IPS-18a (cell line): ENCODE measurements around the gene GRAPL.
"Not testable (repeated sequence)": the region's sequence is repeated elsewhere in the genome, so short reads cannot be mapped to it uniquely, and the experiment has no call there.

Experiments
- H3K27ac ChIP-seq: one replicate; pipeline ENCODE4 v1.5.1; 2013; ENCODE audit warnings: low read length
- H3K27me3 ChIP-seq: one replicate; pipeline ENCODE4 v1.6.1; 2013; ENCODE audit warnings: mild to moderate bottlenecking, low read length; ENCODE audit not compliant: control insufficient read depth, insufficient read depth
- H3K36me3 ChIP-seq: one replicate; pipeline ENCODE4 v1.6.1; 2013; ENCODE audit warnings: low read depth, low read length; ENCODE audit not compliant: control insufficient read depth
- H3K4me1 ChIP-seq: one replicate; pipeline ENCODE4 v1.6.1; 2013; ENCODE audit warnings: low read depth, low read length; ENCODE audit not compliant: control insufficient read depth
- H3K4me3 ChIP-seq: one replicate; pipeline ENCODE4 v1.5.1; 2013; ENCODE audit warnings: low read length
- H3K9ac ChIP-seq: one replicate; pipeline ENCODE4 v1.6.1; 2013; ENCODE audit warnings: mild to moderate bottlenecking, low read length, moderate library complexity
- H3K9me3 ChIP-seq: one replicate; pipeline ENCODE4 v1.6.1; 2013; ENCODE audit warnings: low read depth, low read length; ENCODE audit not compliant: control insufficient read depth

The GRAPL gene

GRCh38 chr17:19112459-19112826 lies 14.9 kb upstream of the GRAPL start:
- H3K27me3 ChIP-seq, H3K4me1 ChIP-seq, H3K36me3 ChIP-seq, H3K27ac ChIP-seq, H3K9me3 ChIP-seq, H3K4me3 ChIP-seq, H3K9ac ChIP-seq: not testable (repeated sequence)

GRCh38 chr17:19118695-19119094 lies 8.7 kb upstream of the GRAPL start:
- H3K36me3 ChIP-seq, H3K9me3 ChIP-seq, H3K27ac ChIP-seq, H3K4me1 ChIP-seq, H3K4me3 ChIP-seq, H3K27me3 ChIP-seq, H3K9ac ChIP-seq: not testable (repeated sequence)

- not testable (repeated sequence) for H3K27me3 ChIP-seq, H3K4me1 ChIP-seq, H3K9me3 ChIP-seq, H3K9ac ChIP-seq, H3K27ac ChIP-seq, H3K36me3 ChIP-seq, H3K4me3 ChIP-seq
These were observed 2.1 kb upstream of the GRAPL start for GRCh38 chr17:19125289-19125688.

- H3K9me3 ChIP-seq, H3K4me3 ChIP-seq, H3K36me3 ChIP-seq, H3K4me1 ChIP-seq, H3K27ac ChIP-seq, H3K27me3 ChIP-seq, H3K9ac ChIP-seq: not testable (repeated sequence)
These were observed 2.1 kb downstream of the GRAPL start for GRCh38 chr17:19129500-19129899.

GRCh38 chr17:19131108-19131507 lies 3.7 kb downstream of the GRAPL start:
- not testable (repeated sequence) for H3K4me3 ChIP-seq, H3K36me3 ChIP-seq, H3K27me3 ChIP-seq, H3K9ac ChIP-seq, H3K9me3 ChIP-seq, H3K27ac ChIP-seq, H3K4me1 ChIP-seq

GRCh38 chr17:19131772-19132171 lies 4.4 kb downstream of the GRAPL start:
- H3K4me3 ChIP-seq, H3K27me3 ChIP-seq, H3K27ac ChIP-seq, H3K9ac ChIP-seq, H3K4me1 ChIP-seq, H3K36me3 ChIP-seq, H3K9me3 ChIP-seq: not testable (repeated sequence)

GRCh38 chr17:19133793-19134192 lies 6.4 kb downstream of the GRAPL start:
- not testable (repeated sequence) for H3K4me1 ChIP-seq, H3K4me3 ChIP-seq, H3K9me3 ChIP-seq, H3K9ac ChIP-seq, H3K27me3 ChIP-seq, H3K27ac ChIP-seq, H3K36me3 ChIP-seq

GRCh38 chr17:19135391-19135790 lies 8.0 kb downstream of the GRAPL start:
- H3K27me3 ChIP-seq, H3K9me3 ChIP-seq, H3K9ac ChIP-seq, H3K36me3 ChIP-seq, H3K27ac ChIP-seq, H3K4me1 ChIP-seq, H3K4me3 ChIP-seq: not testable (repeated sequence)

GRCh38 chr17:19136138-19136537 lies 8.7 kb downstream of the GRAPL start:
- not testable (repeated sequence) for H3K4me3 ChIP-seq, H3K27ac ChIP-seq, H3K9me3 ChIP-seq, H3K4me1 ChIP-seq, H3K27me3 ChIP-seq, H3K36me3 ChIP-seq, H3K9ac ChIP-seq

GRCh38 chr17:19136605-19137004 lies 9.2 kb downstream of the GRAPL start:
- not testable (repeated sequence) for H3K4me3 ChIP-seq, H3K9me3 ChIP-seq, H3K27ac ChIP-seq, H3K4me1 ChIP-seq, H3K27me3 ChIP-seq, H3K36me3 ChIP-seq, H3K9ac ChIP-seq

GRCh38 chr17:19137959-19138358 lies 10.6 kb downstream of the GRAPL start:
- H3K9ac ChIP-seq, H3K9me3 ChIP-seq, H3K4me1 ChIP-seq, H3K4me3 ChIP-seq, H3K27ac ChIP-seq, H3K36me3 ChIP-seq, H3K27me3 ChIP-seq: not testable (repeated sequence)

GRCh38 chr17:19141366-19142155 lies 14.2 kb downstream of the GRAPL start:
- not testable (repeated sequence) for H3K9me3 ChIP-seq, H3K4me1 ChIP-seq

More at GRCh38 chr17:19141366-19142155, 14.2 kb downstream of the GRAPL start:
- not testable (repeated sequence) for H3K27me3 ChIP-seq, H3K9ac ChIP-seq, H3K27ac ChIP-seq, H3K4me3 ChIP-seq, H3K36me3 ChIP-seq
